Endodermal cell (in vitro differentiated cells): ENCODE measurements around the gene NFATC2IP. TPM values are rescaled to one million over a fixed set of nuclear protein-coding genes. Genes with fewer than 3 reads are reported as not detected.

Experiments used
- DNase-seq: peaks from one replicate; pipeline ENCODE4 v3.0.0-alpha.2; 2017
- H3K27ac ChIP-seq: 2 replicates; pipeline ENCODE4 v1.5.1; 2013; ENCODE audit warnings: mild to moderate bottlenecking, low read depth, low read length, moderate library complexity
- H3K27me3 ChIP-seq: 2 replicates; pipeline ENCODE4 v1.6.1; 2013; ENCODE audit warnings: mild to moderate bottlenecking, low read length, moderate library complexity; ENCODE audit not compliant: insufficient read depth, control insufficient read depth, poor library complexity, severe bottlenecking
- H3K36me3 ChIP-seq: 2 replicates; pipeline ENCODE4 v1.7.0; 2013; ENCODE audit warnings: mild to moderate bottlenecking, low read length, moderate library complexity; ENCODE audit not compliant: control insufficient read depth, insufficient read depth
- H3K4me1 ChIP-seq: one replicate; pipeline ENCODE4 v1.7.0; 2013; ENCODE audit warnings: low read length; ENCODE audit not compliant: control insufficient read depth, insufficient read depth
- H3K4me3 ChIP-seq: 2 replicates; pipeline ENCODE4 v1.5.1; 2013; ENCODE audit warnings: mild to moderate bottlenecking, low read length, moderate library complexity
- H3K9ac ChIP-seq: 2 replicates; pipeline ENCODE4 v1.6.1; 2013; ENCODE audit warnings: mild to moderate bottlenecking, low read length, moderate library complexity; ENCODE audit not compliant: poor library complexity, severe bottlenecking; ENCODE audit errors: extremely low read depth
- H3K9me3 ChIP-seq: 2 replicates; pipeline ENCODE4 v1.6.1; 2013; ENCODE audit warnings: mild to moderate bottlenecking, low read length, moderate library complexity; ENCODE audit not compliant: control insufficient read depth
- H3K27ac Mint-ChIP-seq: 2 replicates; pipeline ENCODE4 v1.8.0; 2020; ENCODE audit warnings: mixed read lengths
- H3K27me3 Mint-ChIP-seq: 2 replicates; pipeline ENCODE4 v1.8.0; 2021; ENCODE audit warnings: mild to moderate bottlenecking, mixed read lengths; ENCODE audit not compliant: insufficient read depth
- H3K36me3 Mint-ChIP-seq: 2 replicates; pipeline ENCODE4 v1.8.0; 2020; ENCODE audit warnings: low read depth, mixed read lengths
- H3K4me1 Mint-ChIP-seq: 2 replicates; pipeline ENCODE4 v1.8.0; 2020; ENCODE audit warnings: mixed read lengths
- H3K4me3 Mint-ChIP-seq: 2 replicates; pipeline ENCODE4 v1.8.0; 2020; ENCODE audit warnings: mild to moderate bottlenecking, moderate library complexity, mixed read lengths
- H3K9me3 Mint-ChIP-seq: 2 replicates; pipeline ENCODE4 v1.8.0; 2020; ENCODE audit warnings: mild to moderate bottlenecking, mixed read lengths
- CTCF ChIP-seq: fragments of 200-600 bp; sonication (generic); conservative IDR thresholded peaks from 2 replicates; pipeline ENCODE4 v1.5.0; 2021; ENCODE audit warnings: antibody characterized with exemption, mild to moderate bottlenecking
- WGBS, 2 experiments: methylation state at CpG; one replicate each; pipeline versions ENCODE4 v1.1.5 to v1.1.7; 2013; ENCODE audit warnings: missing lambda C conversion rate in 2 of 2, mixed read lengths in 1 of 2; ENCODE audit not compliant: insufficient coverage in 1 of 2, insufficient read length in 1 of 2; 5-methylcytosine and 5-hydroxymethylcytosine counted together
- total RNA-seq, 2 donors: library from RNA; stranded (reverse); fragmentation: NEBNext Ultra II Directional in 1 of 2; extraction: Animal tissue kit (Norgen Biotek cat#: 25700) in 1 of 2; gene quantifications; 2 replicates in 1 of 2; 3 replicates in 1 of 2; pipeline ENCODE4 v1.2.1, GENCODE V29; 2021

The NFATC2IP gene
- total RNA-seq, 2 donors from 2014 or later: 63.7 to 65.4 TPM

GRCh38 chr16:28946681-28947080, 4.1 kb upstream of the NFATC2IP start:
- Histone ChIP-seq H3K27ac (no peak overlapping the region), H3K4me3 (no peak overlapping the region), H3K9ac (no peak overlapping the region), H3K4me1 (no peaks in the 10 kb centered on the region), H3K36me3 (no peaks in the 10 kb centered on the region), H3K9me3 (no peaks in the 10 kb centered on the region), H3K27me3 (no peaks in the 10 kb centered on the region)
- no peak for TF ChIP-seq CTCF
- Mint-ChIP-seq H3K27ac (no peak overlapping the region), H3K4me3 (no peak overlapping the region), H3K36me3 (no peaks in the 10 kb centered on the region), H3K9me3 (no peaks in the 10 kb centered on the region), H3K27me3 (peaks cover 11% of the 10 kb centered on the region), H3K4me1 (peaks cover 9% of the 10 kb centered on the region)
- 86 to 90% methylated on average over 3 to 4 of the region's 4 CpGs for WGBS, 2 experiments
- no peak for DNase-seq

GRCh38 chr16:28951410-28951943, 740 bp downstream of the NFATC2IP start:
- Histone ChIP-seq H3K9ac (peak overlapping the region; percentile 74), H3K4me1 (peaks cover 3% of the 10 kb centered on the region), H3K4me3 (peak overlapping the region; percentile 91), H3K36me3 (peaks cover 37% of the 10 kb centered on the region), H3K9me3 (no peaks in the 10 kb centered on the region), H3K27me3 (no peaks in the 10 kb centered on the region), H3K27ac (no peak overlapping the region)
- Mint-ChIP-seq H3K27ac (peak overlapping the region; percentile 88), H3K27me3 (peaks cover 6% of the 10 kb centered on the region), H3K36me3 (peaks cover 36% of the 10 kb centered on the region), H3K9me3 (no peaks in the 10 kb centered on the region), H3K4me1 (peaks cover 12% of the 10 kb centered on the region), H3K4me3 (peak overlapping the region; percentile 93)
- 3 to 10% methylated on average over 5 to 17 of the region's 17 CpGs for WGBS, 2 experiments
- DNase-seq: no peak
- TF ChIP-seq CTCF: no peak

- no peak for DNase-seq
- Histone ChIP-seq H3K27ac (no peak overlapping the region), H3K9me3 (no peaks in the 10 kb centered on the region), H3K9ac (no peak overlapping the region), H3K4me1 (no peaks in the 10 kb centered on the region), H3K27me3 (no peaks in the 10 kb centered on the region), H3K4me3 (no peak overlapping the region), H3K36me3 (peaks cover 83% of the 10 kb centered on the region)
- Mint-ChIP-seq H3K27me3 (no peaks in the 10 kb centered on the region), H3K27ac (no peak overlapping the region), H3K4me1 (no peaks in the 10 kb centered on the region), H3K4me3 (no peak overlapping the region), H3K36me3 (peaks cover 79% of the 10 kb centered on the region), H3K9me3 (no peaks in the 10 kb centered on the region)
- 98% methylated on average over 8 of the region's 9 CpGs for WGBS, 2 experiments
- TF ChIP-seq CTCF: no peak
These were observed 7.5 kb downstream of the NFATC2IP start for GRCh38 chr16:28958216-28958615.
